ENCODE data around the gene MVP.
"Not testable (repeated sequence)": the region's sequence is repeated elsewhere in the genome, so short reads cannot be mapped to it uniquely, and the experiment has no call there.

Gene MVP

DNA sequence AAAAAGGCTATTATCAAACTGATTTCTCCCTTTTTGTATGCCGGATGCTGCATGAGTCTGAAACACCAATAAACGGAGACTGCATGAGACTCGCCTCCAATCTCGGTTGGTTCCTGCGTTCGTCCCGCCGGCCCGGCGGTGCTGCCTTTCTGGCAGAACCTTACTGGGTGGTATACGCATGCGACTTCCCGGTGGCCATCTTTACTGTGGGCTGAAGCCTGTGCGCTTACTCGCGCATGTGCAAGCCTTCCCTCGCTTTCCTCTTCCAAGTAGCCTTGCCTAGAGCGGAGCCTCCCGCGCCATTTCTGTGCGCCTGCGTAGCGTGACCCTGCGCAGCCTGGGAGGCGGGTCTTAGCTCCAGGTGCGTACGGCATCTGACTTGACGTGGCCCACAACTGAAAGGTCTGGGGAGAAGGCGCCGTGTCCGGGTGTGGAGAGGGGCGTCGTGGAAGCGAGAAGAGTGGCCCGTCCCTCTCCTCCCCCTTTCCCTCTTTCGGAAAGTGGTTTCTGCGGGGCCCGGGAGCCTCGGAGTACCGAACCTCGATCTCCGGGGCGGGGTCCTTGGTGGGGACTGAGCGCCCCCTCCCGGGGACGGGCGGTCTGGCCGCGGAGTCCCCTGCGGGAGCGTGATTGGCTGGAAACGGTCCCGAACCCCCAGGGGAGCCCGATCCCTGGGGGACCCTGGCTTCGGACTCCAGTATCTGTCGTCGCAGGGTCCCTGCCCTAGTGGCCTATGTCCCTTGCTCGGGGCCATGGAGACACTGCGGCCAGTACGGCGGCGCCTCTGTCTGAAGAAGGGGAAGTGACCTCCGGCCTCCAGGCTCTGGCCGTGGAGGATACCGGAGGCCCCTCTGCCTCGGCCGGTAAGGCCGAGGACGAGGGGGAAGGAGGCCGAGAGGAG lies 4.2 kb upstream of the MVP start, which contains the start of gene PAGR1:
TSS of gene PAGR1 (plus strand) at position 360 of the 901 bp plus-strand sequence. CDS start at position 734, 374 bp downstream.
- DNase-seq: peak; percentile 96

DNA sequence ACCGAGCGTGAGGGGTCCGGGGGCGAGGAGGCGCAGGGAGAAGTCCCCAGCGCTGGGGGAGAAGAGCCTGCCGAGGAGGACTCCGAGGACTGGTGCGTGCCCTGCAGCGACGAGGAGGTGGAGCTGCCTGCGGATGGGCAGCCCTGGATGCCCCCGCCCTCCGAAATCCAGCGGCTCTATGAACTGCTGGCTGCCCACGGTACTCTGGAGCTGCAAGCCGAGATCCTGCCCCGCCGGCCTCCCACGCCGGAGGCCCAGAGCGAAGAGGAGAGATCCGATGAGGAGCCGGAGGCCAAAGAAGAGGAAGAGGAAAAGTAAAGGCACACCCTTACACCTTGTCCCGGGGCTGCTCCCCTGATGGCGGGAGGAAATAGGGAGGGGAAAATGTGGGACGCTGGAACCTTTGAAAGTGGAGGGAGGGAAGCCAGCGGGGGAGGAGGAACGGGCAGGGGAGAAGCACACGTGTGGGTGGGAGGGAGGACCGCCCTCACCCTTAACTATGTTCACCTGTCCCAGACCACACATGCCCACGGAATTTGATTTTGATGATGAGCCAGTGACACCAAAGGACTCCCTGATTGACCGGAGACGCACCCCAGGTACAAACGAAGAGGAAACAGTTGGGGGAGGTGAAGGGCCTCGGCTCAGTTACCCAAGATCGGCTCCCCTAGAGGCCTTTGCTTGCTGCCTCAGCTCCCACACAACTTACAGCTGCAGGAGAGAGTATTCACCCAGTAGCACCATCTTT lies 3.4 kb upstream of the MVP start:
- peak; percentile 28 for DNase-seq

DNA sequence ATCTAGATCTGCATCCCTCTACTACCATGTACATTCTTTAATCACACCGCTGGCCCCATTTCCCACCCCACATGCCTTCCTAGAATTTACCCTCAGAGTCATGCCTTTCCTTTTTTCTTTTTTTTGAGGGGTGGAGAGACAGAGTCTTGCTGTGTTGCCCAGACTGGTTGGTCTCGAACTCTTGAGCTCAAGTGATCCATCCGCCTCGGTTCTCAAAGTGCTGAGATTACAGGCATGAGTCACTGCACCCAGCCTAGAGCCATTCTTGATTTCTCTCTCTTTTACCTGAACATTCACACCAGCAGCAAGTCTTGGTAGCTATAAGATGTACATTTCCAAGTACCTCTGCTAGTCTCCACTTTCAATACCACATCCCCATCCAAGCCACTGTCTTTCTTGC lies 2.2 kb upstream of the MVP start:
- DNase-seq: no peak

DNA sequence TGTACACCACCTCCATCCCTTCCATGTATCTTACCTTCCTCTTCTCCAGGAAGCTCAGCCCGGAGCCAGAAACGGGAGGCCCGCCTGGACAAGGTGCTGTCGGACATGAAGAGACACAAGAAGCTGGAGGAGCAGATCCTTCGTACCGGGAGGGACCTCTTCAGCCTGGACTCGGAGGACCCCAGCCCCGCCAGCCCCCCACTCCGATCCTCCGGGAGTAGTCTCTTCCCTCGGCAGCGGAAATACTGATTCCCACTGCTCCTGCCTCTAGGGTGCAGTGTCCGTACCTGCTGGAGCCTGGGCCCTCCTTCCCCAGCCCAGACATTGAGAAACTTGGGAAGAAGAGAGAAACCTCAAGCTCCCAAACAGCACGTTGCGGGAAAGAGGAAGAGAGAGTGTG lies 756 bp upstream of the MVP start:
- DNase-seq: no peak

DNA sequence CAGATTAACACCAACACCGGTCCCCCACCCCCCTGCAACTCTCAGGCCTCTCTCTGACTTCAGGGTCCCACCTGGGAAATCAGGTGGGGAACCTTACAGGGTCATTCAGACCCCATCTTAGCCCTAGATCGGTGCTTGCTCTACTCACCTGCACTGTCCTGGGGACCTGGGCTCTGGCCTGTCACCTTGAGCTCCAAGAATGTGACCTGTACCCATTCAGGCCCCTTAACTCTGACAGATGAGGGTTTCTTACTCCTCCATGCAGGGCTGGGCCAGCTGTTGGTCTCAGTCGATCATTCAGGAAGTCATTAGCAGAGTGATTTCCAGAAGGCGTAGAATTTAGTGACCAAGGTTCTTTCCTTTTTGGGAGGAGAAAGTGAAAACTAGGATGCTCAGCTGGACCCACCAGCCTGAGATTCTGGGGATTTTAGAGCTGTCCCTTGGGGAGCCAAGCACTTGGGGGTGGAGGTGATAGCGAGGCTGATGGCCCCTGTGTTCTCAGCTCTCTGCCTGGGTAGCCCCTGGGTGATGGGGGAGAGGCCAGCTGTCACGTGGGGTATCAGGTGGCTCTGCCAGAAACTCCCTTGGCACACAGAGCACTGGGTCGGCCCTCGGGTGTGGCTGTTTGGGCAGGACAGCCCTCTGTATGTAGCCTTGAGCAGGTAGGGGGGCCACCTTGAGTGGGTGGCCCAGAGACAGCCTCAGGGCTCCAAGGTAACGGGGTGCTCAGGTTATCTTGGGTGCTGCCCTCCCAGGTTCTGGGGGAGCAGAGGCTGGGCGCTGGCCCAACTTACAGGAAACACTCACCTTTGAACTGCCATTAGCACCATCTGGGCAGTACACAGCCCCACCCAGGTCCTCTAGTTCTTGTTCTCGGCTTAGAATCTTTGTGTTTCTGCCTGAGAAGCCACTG lies 724 bp downstream of the MVP start:
- no peak for DNase-seq

DNA sequence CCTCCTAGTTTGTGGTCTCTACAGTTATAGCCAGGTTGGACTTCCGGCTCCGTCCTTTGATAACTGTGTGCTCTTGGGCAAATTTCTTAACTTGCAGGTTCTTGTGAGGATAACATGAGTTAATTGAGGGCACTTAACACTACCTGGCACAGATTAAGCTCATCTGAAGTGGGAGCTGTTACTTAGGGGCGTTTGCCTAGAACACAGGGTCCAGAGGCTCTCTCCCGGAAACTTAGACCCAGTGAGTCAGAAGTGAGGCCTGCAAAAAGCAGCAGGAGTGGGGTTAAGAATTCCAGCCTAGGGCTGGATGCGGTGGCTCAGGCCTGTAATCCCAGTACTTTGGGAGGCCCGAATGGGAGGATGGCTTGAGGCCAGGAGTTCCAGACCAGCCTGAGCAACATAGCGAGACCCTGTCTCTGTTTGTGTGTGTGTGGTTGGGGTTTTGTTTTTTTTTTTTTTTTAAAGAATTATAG lies 1.4 kb downstream of the MVP start:
- no peak for DNase-seq

DNA sequence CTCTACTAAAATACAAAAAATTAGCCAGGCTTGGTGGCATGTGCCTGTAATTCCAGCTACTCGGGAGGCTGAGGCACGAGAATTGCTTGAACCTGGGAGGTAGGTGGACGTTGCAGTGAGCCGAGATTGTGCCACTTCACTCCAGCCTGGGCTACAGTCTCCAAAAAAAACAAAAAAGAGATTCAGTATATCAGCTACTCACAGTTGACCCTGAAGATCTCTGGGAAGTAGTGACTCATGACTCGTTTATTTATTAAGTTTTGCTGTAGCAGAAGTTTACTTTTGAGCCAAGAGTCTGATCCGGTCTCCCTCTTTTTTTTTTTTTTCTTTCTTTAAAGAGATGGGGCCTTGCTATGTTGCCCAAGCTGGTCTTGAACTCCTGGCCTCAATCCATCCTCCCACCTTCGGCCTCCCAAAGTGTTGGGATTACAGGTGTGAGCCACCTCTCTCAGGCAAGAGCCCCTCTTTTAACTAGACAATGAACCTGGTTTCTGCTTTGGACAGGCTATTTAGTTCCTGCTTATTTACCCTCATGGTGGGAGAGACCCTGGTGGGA lies 4.4 kb downstream of the MVP start:
- no peak for DNase-seq

DNA sequence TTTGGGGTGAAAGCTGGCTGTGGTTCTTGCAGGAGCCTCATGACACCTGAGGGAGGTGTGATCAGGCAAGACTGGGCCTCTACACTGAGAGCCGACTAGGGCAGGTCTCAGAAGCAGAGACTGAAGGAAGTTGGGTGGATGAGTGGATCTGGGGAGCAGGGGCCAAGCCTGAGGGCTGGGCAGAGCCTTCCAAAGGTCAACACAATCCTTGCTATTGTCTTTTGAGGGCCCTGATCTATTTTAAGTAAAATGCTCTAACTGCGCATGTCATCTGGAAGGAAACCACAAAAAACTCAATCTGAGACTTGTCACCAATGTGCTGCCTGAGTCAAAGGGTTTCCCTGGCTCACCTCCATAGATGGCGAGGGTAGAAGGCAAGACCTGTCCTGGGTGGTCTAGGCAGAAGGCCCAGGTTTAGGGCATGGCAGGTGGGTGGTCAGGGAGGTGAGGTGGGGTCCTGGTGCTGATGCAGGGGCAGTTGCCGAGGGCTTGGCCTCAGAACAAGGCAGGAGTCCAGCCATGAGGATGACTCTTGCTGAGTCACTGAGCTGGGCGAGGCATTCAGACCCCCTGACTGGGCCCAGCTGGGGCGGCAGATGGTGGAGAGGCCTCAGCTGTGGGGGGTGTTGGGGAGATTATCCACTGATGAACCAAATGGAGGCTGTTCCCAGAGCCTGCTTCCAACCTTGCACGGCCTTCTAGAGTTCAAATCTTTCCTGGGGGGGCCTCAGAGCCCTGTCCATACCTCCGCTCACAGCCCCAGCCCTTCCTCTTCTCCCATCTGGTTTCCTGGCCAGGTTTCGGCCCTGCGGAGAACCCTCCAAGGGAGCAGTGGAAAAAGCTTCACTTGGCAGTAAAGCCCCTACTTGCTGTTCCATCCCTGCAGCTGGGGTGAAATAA lies 5.1 kb downstream of the MVP start:
- no peak for DNase-seq

DNA sequence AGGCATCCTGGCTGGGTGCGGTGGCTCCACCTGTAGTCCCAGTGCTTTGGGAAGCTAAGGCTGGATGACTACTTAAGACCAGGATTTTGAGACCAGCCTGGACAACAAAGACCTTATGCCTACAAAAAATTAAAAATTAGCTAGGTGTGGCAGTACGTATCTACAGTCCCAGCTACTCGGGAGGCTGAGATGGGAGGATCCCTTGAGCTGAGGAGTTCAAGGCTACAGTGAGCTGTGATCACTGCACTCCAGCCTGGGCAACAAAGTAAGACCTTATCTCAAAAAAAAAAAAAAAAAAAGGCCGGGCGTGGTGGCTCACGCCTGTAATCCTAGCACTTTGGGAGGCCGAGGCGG lies 6.1 kb downstream of the MVP start:
- no peak for DNase-seq

DNA sequence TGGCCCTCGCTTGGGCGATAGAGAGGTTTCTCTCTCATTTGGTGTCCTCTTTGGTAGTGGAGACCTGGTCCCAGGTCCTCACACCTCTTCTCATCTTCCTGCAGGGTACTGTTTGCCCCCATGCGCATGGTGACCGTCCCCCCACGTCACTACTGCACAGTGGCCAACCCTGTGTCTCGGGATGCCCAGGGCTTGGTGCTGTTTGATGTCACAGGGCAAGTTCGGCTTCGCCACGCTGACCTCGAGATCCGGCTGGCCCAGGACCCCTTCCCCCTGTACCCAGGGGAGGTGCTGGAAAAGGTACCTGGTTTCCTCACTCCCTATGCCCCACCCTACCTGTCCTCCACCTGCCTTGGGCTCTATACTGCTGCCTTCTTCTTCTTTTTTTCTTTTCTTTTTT lies 10.5 kb downstream of the MVP start:
- DNase-seq: no peak

DNA sequence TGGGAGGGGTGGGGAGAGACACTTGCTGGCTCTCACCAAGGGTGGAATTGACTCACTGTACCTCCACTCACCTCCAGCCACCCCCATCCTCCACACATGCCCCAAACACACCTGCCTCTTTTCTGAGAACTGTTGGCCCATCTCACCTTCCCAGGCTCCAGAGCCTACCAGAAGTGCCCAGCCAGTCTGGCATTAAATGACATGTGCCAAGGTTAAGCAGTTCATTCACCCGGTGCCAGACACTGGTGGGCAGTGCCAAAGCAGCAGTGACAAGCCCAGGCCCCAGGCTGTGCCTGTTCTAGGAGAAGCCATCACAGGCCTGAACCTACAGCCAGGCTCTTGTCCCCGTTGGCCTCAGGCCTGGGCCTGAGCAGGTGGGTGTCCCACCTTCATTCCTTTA lies 11.2 kb downstream of the MVP start:
- no peak for DNase-seq

DNA sequence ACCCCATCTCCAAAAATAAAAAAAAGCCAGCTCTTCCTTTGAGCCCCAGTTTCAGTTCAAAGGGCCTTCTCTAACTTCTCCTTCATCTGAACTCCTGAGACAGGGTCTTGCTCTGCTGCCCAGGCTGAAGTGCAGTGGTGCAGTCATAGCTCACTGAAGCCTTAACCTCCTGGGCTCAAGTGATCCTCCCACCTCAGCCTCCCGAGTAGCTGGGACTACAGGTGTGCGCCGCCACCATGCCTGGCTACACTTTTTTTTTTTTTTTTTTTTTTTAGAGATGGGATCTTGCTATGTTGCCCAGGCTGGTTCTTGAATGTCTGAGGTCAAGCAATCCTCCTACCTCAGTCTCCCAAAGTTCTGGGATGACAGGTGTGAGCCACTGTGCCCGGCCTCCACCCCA lies 13.0 kb downstream of the MVP start:
- not testable (repeated sequence) for DNase-seq

DNA sequence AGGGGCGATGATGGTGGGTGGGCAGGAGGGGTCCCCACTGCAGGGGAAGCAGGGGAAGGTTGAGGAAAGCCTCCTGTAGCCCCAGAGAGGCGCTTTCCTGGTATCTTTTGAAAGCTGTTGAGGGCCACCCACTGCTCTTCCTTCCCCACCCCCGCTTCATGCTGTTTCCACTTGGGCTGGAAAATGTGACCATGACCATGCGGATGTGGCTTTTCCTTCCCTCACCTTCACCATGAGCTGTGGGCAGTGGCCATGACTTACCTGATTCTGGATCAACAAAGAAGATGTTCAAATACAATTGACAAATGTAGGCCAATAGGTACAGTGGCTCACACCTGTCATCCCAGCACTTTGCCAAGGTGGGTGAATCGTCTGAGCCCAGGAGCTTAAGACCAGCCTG lies 13.8 kb downstream of the MVP start:
- DNase-seq: no peak

DNA sequence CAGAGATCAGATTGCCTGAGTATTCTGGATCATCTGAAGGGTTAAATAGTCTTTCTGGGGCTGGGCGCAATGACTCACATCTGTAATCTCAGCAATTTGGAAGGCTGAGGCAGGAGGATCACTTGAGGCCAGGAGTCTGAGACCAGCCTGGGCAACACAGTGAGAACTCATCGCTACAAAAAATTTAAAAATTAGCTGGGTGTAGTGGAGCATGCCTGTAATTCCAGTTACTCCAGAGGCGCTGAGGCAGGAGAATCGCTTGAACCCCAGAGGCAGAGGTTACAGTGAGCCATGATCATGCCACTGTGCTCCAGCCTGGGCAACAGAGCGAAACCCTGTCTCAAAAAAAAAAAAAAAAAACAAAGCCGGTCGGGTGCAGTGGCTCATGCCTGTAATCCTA lies 15.7 kb downstream of the MVP start:
- no peak for DNase-seq

DNA sequence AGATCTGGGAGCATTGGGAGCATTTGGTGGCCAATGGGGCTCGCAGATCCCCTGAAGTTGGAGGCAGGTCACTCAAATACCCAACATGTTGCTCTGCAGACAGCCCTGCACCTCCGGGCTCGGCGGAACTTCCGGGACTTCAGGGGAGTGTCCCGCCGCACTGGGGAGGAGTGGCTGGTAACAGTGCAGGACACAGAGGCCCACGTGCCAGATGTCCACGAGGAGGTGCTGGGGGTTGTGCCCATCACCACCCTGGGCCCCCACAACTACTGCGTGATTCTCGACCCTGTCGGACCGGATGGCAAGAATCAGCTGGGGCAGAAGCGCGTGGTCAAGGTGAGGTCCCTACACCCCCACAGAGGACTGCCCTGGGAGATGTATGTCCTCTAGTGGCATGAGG lies 16.4 kb downstream of the MVP start:
- no peak for DNase-seq

DNA sequence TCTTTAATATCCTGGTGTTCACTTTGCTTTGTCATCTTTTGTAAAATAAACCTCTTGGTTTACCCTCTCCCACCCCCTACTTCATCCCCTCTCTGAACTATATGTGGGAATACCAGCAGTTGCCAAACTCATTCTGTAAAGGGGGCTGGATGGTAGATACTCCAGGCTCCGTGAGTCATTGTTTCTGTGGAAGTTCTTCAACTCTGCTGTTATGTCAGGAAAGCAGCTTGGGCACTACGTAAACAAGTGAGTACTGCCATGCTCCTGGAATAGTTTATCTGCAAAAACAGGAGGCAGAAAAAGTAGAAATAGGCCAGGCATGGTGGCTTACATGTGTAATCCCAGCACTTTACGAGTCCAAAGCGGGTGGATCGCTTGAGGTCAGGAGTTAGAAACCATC lies 17.6 kb downstream of the MVP start:
- no peak for DNase-seq

DNA sequence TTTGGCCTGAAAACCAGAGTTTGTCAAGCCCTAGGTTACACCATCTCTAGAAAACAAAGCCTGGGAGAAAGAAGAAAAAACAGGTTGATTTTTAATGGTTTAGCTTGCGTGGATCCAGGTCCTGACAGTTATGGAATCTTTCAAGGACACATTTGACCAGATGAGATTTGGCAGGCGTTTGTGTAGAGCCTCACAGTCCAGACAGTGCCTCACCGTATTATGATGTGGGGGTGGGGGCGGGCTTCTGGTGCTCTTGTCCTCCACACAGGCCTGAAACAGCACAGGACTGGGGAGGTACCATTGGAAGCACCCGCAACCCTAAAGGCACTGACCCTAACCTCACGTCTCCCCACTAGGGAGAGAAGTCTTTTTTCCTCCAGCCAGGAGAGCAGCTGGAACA lies 19.6 kb downstream of the MVP start:
- DNase-seq: no peak

DNA sequence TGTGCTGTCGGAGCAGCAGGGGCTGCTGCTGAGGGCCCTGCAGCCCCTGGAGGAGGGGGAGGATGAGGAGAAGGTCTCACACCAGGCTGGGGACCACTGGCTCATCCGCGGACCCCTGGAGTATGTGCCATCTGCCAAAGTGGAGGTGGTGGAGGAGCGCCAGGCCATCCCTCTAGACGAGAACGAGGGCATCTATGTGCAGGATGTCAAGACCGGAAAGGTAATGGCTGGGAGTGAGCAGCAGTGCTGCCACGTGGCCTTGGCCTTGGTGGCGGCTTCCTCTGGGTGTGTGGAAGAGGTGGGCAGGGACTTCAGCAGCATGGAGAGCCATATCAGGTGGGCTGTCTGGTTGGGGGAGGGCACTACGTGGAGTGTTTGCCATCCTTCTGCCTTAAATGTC lies 20.0 kb downstream of the MVP start:
- no peak for DNase-seq

DNA sequence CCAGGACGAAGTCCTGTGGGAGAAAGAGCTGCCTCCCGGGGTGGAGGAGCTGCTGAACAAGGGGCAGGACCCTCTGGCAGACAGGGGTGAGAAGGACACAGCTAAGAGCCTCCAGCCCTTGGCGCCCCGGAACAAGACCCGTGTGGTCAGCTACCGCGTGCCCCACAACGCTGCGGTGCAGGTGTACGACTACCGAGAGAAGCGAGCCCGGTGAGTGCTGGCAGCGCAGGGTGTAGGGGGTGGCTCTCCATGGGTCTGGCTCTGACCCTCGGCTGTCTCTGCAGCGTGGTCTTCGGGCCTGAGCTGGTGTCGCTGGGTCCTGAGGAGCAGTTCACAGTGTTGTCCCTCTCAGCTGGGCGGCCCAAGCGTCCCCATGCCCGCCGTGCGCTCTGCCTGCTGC lies 21.4 kb downstream of the MVP start:
- no peak for DNase-seq

DNA sequence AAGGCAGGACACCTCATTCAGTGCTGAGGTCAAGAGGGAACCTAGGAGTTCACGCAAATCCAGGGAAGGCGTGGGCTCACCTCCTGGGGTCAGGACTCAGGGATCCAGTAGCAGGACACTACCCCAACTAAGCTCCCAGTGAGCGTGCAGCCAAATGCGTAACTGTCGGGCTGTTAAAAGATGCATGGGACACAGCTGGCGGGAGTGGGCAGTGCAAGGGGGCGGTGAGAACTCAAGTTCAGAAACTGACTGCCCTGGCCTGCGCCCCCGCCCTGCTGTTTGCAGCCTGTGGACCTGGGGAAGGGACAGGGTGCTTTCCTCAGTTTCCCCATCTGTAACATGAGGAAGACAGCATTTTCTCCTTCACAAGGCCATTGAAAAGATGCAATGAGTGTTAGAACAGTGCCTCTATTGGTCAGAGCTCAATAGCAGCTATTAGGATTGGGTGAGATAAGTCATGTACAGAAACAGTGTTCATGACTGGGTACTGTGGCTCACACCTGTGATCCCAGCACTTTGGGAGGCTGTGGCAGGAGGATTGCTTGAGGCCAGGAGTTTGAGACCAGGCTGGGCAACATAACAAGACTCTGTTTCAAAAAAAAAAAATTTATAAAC lies 22.6 kb downstream of the MVP start:
- no peak for DNase-seq

DNA sequence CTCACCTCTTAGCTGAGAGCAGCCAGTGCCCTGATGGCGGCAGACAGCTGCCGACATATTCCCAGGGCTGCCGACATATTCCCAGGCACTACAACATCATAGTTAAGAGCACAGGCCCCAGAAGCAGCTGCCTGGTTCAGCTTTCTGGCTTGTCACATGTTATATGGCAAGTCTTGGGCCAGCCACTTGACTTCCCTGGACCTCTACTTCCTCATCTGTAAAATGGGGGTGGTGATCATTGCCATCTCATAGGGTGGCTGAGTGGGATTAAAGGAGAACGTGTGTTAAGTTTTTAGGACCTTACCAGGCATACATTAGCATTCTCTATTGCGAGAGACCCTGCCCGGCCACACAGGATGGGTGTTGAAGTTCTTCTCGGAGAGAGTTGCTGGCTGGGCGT lies 23.7 kb downstream of the MVP start:
- no peak for DNase-seq
